DOHH2 (cell line): ENCODE results near the gene ABCF1.
A peak's percentile ranks its signal among the peaks of the same experiment; 100 is the strongest.

ENCODE experiments used
- CTCF ChIP-seq: fragments of 200-600 bp; sonication (generic); IDR thresholded peaks from one replicate; pipeline ENCODE4 v1.5.1; 2014; ENCODE audit warnings: antibody characterized with exemption, mild to moderate bottlenecking, low read depth, low read length; ENCODE audit not compliant: poor library complexity, severe bottlenecking
- EZH2phosphoT487 ChIP-seq: fragments of 200-600 bp; sonication (generic); IDR thresholded peaks from 2 replicates; pipeline ENCODE4 v1.6.1; 2017; ENCODE audit warnings: borderline replicate concordance, mild to moderate bottlenecking, antibody characterized with exemption, low read length, moderate library complexity, mixed read lengths

GRCh38 chr6:30626484-30627366, 55.5 kb downstream of the ABCF1 start, which contains the start of gene ATAT1:
- TF ChIP-seq CTCF: peak; percentile 68
- no peak for TF ChIP-seq EZH2phosphoT487
